Nephron (organoid): ENCODE measurements around the gene PHF12.

Experiments
- H3K27ac Mint-ChIP-seq, 3 experiments: 2 replicates each; pipeline ENCODE4 v1.8.0; 2020; ENCODE audit warnings: mixed read lengths in 3 of 3, mild to moderate bottlenecking in 2 of 3, moderate library complexity in 1 of 3
- H3K27me3 Mint-ChIP-seq: 2 replicates; pipeline ENCODE4 v1.8.0; 2021; ENCODE audit warnings: low read depth, mild to moderate bottlenecking, moderate library complexity, mixed read lengths
- H3K36me3 Mint-ChIP-seq: 2 replicates; pipeline ENCODE4 v1.8.0; 2020; ENCODE audit warnings: low read depth, mixed read lengths
- H3K4me1 Mint-ChIP-seq: 2 replicates; pipeline ENCODE4 v1.8.0; 2020; ENCODE audit warnings: mixed read lengths
- H3K4me3 Mint-ChIP-seq, 3 experiments: 2 replicates each; pipeline ENCODE4 v1.8.0; 2020; ENCODE audit warnings: mild to moderate bottlenecking in 3 of 3, mixed read lengths in 3 of 3, moderate library complexity in 2 of 3
- H3K9me3 Mint-ChIP-seq: 2 replicates; pipeline ENCODE4 v1.8.0; 2020; ENCODE audit warnings: mixed read lengths
- CTCF ChIP-seq, 3 experiments: fragments of 200-600 bp; sonication (generic); IDR thresholded peaks; one replicate each; pipeline ENCODE4 v1.5.0; 2021; ENCODE audit warnings: antibody characterized with exemption in 3 of 3; ENCODE audit not compliant: unreplicated experiment in 3 of 3

Gene PHF12

GRCh38 chr17:28972437-28972836 lies 21.1 kb upstream of the PHF12 start:
- Mint-ChIP-seq H3K9me3 (no peaks in the 10 kb centered on the region), H3K4me3 (peak overlapping the region in 1 of 3 experiments; percentile 32), H3K27me3 (peaks cover 32% of the 10 kb centered on the region), H3K27ac (peak overlapping the region in 1 of 3 experiments; percentile 28), H3K4me1 (peaks cover 66% of the 10 kb centered on the region), H3K36me3 (no peaks in the 10 kb centered on the region)
- TF ChIP-seq CTCF (IDR thresholded peaks at IDR 0.05; ENCODE audit: unreplicated experiment in 3 of 3), result no peak

GRCh38 chr17:28970879-28971278 lies 19.6 kb upstream of the PHF12 start:
- no peaks in the 10 kb centered on the region for H3K36me3 Mint-ChIP-seq

GRCh38 chr17:28969706-28970393 lies 18.5 kb upstream of the PHF12 start:
- Mint-ChIP-seq H3K27me3 (peaks cover 20% of the 10 kb centered on the region), H3K4me1 (peaks cover 84% of the 10 kb centered on the region), H3K27ac (peak overlapping the region in 2 of 3 experiments; percentile 74 to 81), H3K9me3 (no peaks in the 10 kb centered on the region), H3K4me3 (no peak overlapping the region), H3K36me3 (no peaks in the 10 kb centered on the region)
- no peak for TF ChIP-seq CTCF (IDR thresholded peaks at IDR 0.05; ENCODE audit: unreplicated experiment in 3 of 3)

More at GRCh38 chr17:28970879-28971278, 19.6 kb upstream of the PHF12 start:
- H3K4me1 Mint-ChIP-seq, result peaks cover 79% of the 10 kb centered on the region
- peak overlapping the region in 2 of 3 experiments; percentile 12 to 13 for H3K4me3 Mint-ChIP-seq
- no peaks in the 10 kb centered on the region for H3K9me3 Mint-ChIP-seq
- peaks cover 24% of the 10 kb centered on the region for H3K27me3 Mint-ChIP-seq
- no peak for TF ChIP-seq CTCF (IDR thresholded peaks at IDR 0.05; ENCODE audit: unreplicated experiment in 3 of 3)
- peak overlapping the region; percentile 19 to 81 (median 74) for H3K27ac Mint-ChIP-seq

GRCh38 chr17:28968914-28969295 lies 17.6 kb upstream of the PHF12 start:
- Mint-ChIP-seq H3K9me3 (no peaks in the 10 kb centered on the region), H3K4me3 (peak overlapping the region in 1 of 3 experiments; percentile 15), H3K36me3 (no peaks in the 10 kb centered on the region), H3K27me3 (peaks cover 26% of the 10 kb centered on the region), H3K27ac (peak overlapping the region; percentile 55 to 78 (median 74)), H3K4me1 (peaks cover 77% of the 10 kb centered on the region)
- TF ChIP-seq CTCF (IDR thresholded peaks at IDR 0.05; ENCODE audit: unreplicated experiment in 3 of 3), result no peak

- peak overlapping the region; percentile 55 to 78 (median 74) for H3K27ac Mint-ChIP-seq
- H3K36me3 Mint-ChIP-seq, result no peaks in the 10 kb centered on the region
- H3K4me1 Mint-ChIP-seq, result peaks cover 72% of the 10 kb centered on the region
- TF ChIP-seq CTCF (IDR thresholded peaks at IDR 0.05; ENCODE audit: unreplicated experiment in 3 of 3), result no peak
- H3K9me3 Mint-ChIP-seq, result no peaks in the 10 kb centered on the region
- H3K27me3 Mint-ChIP-seq, result peaks cover 28% of the 10 kb centered on the region
- H3K4me3 Mint-ChIP-seq, result peak overlapping the region; percentile 5 to 55 (median 21)
Observed at GRCh38 chr17:28968231-28968913, 17.1 kb upstream of the PHF12 start.
